ENCODE data around the gene OPCML. TPM values are rescaled to one million over a fixed set of nuclear protein-coding genes. Genes with fewer than 3 reads are reported as not detected.

Gene OPCML
- total RNA-seq, 1 experiment from 2014 or later = not detected

DNA sequence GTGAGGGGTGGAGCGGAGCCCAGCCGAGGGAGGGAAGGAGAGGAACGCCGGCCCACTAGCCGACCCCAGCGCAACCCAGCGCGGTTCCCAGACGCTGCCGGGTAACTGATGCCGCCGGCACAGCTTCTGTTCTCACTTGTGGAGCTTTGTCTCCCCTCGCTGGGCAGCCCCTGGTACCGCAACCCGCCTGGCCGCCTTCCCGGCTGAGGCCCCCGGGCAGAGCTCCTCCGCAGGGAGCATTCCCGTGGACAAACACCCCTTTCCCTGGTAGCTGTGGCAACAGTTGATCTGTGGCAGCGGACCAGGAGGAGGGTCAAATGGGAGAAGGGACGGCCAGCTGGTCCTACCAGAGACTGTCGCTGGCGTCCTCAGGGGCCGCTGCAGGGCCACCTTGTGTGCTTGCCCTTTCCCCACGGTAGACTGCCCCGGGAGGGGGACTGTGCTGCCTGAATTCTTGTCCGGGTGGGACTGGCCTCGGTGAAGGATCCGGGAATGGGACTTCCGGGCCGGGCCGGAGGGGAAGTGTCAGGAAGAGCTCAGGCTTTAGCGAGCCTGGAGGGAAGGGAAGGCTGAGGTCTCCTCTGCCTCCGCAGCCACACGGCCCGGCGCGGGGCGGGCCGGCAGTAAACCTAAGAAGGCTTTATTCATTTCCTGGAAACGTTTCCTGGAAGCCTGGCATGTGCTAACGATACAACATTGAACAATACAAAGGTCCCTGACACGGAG is 468.0 kb downstream of the OPCML start:
- TF ChIP-seq SIN3A (IDR thresholded peaks at IDR 0.05; ENCODE audit: borderline replicate concordance, insufficient read depth, low read depth, low read length) = no peak
- no peak for TF ChIP-seq TCF7L2 (IDR thresholded peaks at IDR 0.05; ENCODE audit: low read depth, low read length)
- TF ChIP-seq, protein P1, sequence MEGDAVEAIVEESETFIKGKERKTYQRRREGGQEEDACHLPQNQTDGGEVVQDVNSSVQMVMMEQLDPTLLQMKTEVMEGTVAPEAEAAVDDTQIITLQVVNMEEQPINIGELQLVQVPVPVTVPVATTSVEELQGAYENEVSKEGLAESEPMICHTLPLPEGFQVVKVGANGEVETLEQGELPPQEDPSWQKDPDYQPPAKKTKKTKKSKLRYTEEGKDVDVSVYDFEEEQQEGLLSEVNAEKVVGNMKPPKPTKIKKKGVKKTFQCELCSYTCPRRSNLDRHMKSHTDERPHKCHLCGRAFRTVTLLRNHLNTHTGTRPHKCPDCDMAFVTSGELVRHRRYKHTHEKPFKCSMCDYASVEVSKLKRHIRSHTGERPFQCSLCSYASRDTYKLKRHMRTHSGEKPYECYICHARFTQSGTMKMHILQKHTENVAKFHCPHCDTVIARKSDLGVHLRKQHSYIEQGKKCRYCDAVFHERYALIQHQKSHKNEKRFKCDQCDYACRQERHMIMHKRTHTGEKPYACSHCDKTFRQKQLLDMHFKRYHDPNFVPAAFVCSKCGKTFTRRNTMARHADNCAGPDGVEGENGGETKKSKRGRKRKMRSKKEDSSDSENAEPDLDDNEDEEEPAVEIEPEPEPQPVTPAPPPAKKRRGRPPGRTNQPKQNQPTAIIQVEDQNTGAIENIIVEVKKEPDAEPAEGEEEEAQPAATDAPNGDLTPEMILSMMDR (IDR thresholded peaks at IDR 0.05) = peak; percentile 80
- TF ChIP-seq POLR2AphosphoS5 (IDR thresholded peaks at IDR 0.05; ENCODE audit: low read depth, low read length) = no peak
- no peak for TF ChIP-seq REST (IDR thresholded peaks at IDR 0.05; ENCODE audit: insufficient read depth in 1 of 2, low read depth in 2 of 2, low read length in 1 of 2)
- in situ Hi-C loops (cut with HindIII; ENCODE audit: low pct_unique_long_range_greater_than_20kb, low sequenced_read_pairs) = no loop called here
- ATAC-seq = peak; percentile 90
- peak overlapping the region; percentile 29 to 55 for H3K4me3 ChIP-seq (ENCODE audit: low read depth in 2 of 2, low read length in 2 of 2)
- POLR2A ChIA-PET = no interaction called here
- no peak overlapping the region for H3K27ac ChIP-seq (ENCODE audit: low read length)
- intact Hi-C loops (cut with micrococcal nuclease; ENCODE audit: unreplicated experiment) = loop anchor here (5.0 to 10.0 kb wide), 2 partner anchors 930 to 1372 kb away; no protein-coding TSS in a partner anchor
- DNase-seq (ENCODE audit: low read depth, low spot score) = no peak
- no peaks in the 10 kb centered on the region for H3K4me1 ChIP-seq (ENCODE audit: control insufficient read depth, insufficient read depth, low read length)
- no TSS peak for BruUV-seq (replicated peaks)
- H3K9me3 ChIP-seq (ENCODE audit: control insufficient read depth, insufficient read depth, low read depth, low read length) = no peaks in the 10 kb centered on the region
- H3K36me3 ChIP-seq (ENCODE audit: control insufficient read depth, insufficient read depth, low read length) = no peaks in the 10 kb centered on the region
- CTCF ChIA-PET = interaction anchor here (0.6 to 1.0 kb wide), 2 partner anchors 1370 to 1411 kb away, joined by 3 to 5 read pairs; no protein-coding TSS in a partner anchor
- H3K27me3 ChIP-seq (ENCODE audit: control insufficient read depth, insufficient read depth, low read length) = peaks cover 8% of the 10 kb centered on the region

DNA sequence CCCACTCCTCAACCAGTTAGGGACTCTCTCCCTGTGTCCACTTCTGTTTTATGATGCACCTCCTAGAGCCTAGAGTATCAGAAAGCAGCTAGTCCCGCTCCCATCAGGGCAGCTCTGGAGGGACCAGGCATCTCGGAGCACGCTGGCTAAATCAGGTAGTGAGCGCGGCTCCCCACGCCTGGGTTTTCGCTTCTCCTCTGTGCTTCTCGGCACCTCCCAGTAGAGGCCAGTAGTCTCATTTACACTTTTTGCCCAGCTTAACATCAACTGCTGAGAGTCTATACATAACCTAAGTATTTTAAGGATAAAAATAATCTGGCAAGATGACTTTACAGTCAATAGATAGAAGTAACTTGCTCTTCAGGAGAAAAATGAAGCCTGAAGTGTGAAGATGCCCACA is 473.8 kb downstream of the OPCML start:
- DNase-seq (ENCODE audit: low read depth, low spot score) = no peak
- Histone ChIP-seq H3K36me3 (ENCODE audit: control insufficient read depth, insufficient read depth, low read length) (no peaks in the 10 kb centered on the region), H3K9me3 (ENCODE audit: control insufficient read depth, insufficient read depth, low read depth, low read length) (no peaks in the 10 kb centered on the region), H3K4me1 (ENCODE audit: control insufficient read depth, insufficient read depth, low read length) (no peaks in the 10 kb centered on the region), H3K27me3 (ENCODE audit: control insufficient read depth, insufficient read depth, low read length) (peaks cover 9% of the 10 kb centered on the region), H3K27ac (ENCODE audit: low read length) (no peak overlapping the region), H3K4me3 (ENCODE audit: low read depth in 2 of 2, low read length in 2 of 2) (no peak overlapping the region)
- intact Hi-C loops (cut with micrococcal nuclease; ENCODE audit: unreplicated experiment) (no loop called here), in situ Hi-C loops (cut with HindIII; ENCODE audit: low pct_unique_long_range_greater_than_20kb, low sequenced_read_pairs) (no loop called here)
- no peak for ATAC-seq
- TF ChIP-seq, protein P1 (IDR thresholded peaks at IDR 0.05) = no peak
- TF ChIP-seq TCF7L2 (IDR thresholded peaks at IDR 0.05; ENCODE audit: low read depth, low read length) (no peak), POLR2AphosphoS5 (IDR thresholded peaks at IDR 0.05; ENCODE audit: low read depth, low read length) (no peak), SIN3A (IDR thresholded peaks at IDR 0.05; ENCODE audit: borderline replicate concordance, insufficient read depth, low read depth, low read length) (no peak), REST (IDR thresholded peaks at IDR 0.05; ENCODE audit: insufficient read depth in 1 of 2, low read depth in 2 of 2, low read length in 1 of 2) (no peak)
- no TSS peak for BruUV-seq (replicated peaks)
- ChIA-PET POLR2A (no interaction called here), CTCF (no interaction called here)
